D721Med (cell line): ENCODE results near the gene MAD1L1.

Experiments
- DNase-seq: peaks from one replicate; pipeline ENCODE4 v3.0.0; 2011; ENCODE audit warnings: low spot score; ENCODE audit not compliant: insufficient read length
- FAIRE-seq: peaks from 2 replicates; lab custom pipeline; 2011; peaks lifted over from hg19 to GRCh38; lab: Jason Lieb, UNC
- CTCF ChIP-seq: IDR thresholded peaks from 2 replicates; pipeline ENCODE4 v1.5.1; 2012; ENCODE audit warnings: mild to moderate bottlenecking, control low read depth; ENCODE audit not compliant: insufficient read depth; ENCODE audit errors: missing control alignments

Gene MAD1L1

GRCh38 chr7:1811850-1812508 is 420.8 kb downstream of the MAD1L1 start:
- TF ChIP-seq CTCF: no peak
- DNase-seq: no peak
- no peak for FAIRE-seq

GRCh38 chr7:1810961-1811849 is 421.5 kb downstream of the MAD1L1 start:
- DNase-seq (no peak), FAIRE-seq (no peak)
- no peak for TF ChIP-seq CTCF

- no peak for DNase-seq
- no peak for TF ChIP-seq CTCF
- no peak for FAIRE-seq
These were observed 422.2 kb downstream of the MAD1L1 start for GRCh38 chr7:1810521-1810920.

GRCh38 chr7:1809601-1810258 is 423.0 kb downstream of the MAD1L1 start:
- TF ChIP-seq CTCF: no peak
- FAIRE-seq: no peak
- DNase-seq: no peak

- no peak for TF ChIP-seq CTCF
- no peak for FAIRE-seq
These were observed 423.7 kb downstream of the MAD1L1 start for GRCh38 chr7:1809070-1809469.

GRCh38 chr7:1807821-1808600 is 424.7 kb downstream of the MAD1L1 start:
- no peak for FAIRE-seq
- TF ChIP-seq CTCF: no peak
- DNase-seq: no peak

More at GRCh38 chr7:1809070-1809469, 423.7 kb downstream of the MAD1L1 start:
- DNase-seq: no peak
